DOHH2 (cell line): ENCODE measurements around the gene PDE11A.

Experiments used
- H3F3A ChIP-seq: fragments of 200-600 bp; sonication (generic), shearing (Covaris generic); 2 replicates; pipeline ENCODE4 v1.6.0; 2016; ENCODE audit warnings: antibody characterized with exemption, mild to moderate bottlenecking; ENCODE audit not compliant: control insufficient read depth, insufficient read depth
- H3K27ac ChIP-seq: fragments of 200-600 bp; sonication (generic); 2 replicates; pipeline ENCODE4 v1.5.1; 2014; ENCODE audit warnings: low read depth, mild to moderate bottlenecking, low read length, moderate library complexity
- H3K27me3 ChIP-seq: fragments of 200-600 bp; sonication (generic); 2 replicates; pipeline ENCODE4 v1.6.1; 2014; ENCODE audit warnings: mild to moderate bottlenecking, low read length, mixed read lengths; ENCODE audit not compliant: control insufficient read depth
- H3K36me3 ChIP-seq: fragments of 200-600 bp; sonication (generic); 2 replicates; pipeline ENCODE4 v1.6.1; 2014; ENCODE audit warnings: mild to moderate bottlenecking, low read length, moderate library complexity, mixed read lengths; ENCODE audit not compliant: control insufficient read depth
- H3K4me1 ChIP-seq: fragments of 200-600 bp; sonication (generic); 2 replicates; pipeline ENCODE4 v1.6.1; 2014; ENCODE audit warnings: mild to moderate bottlenecking, low read length, mixed read lengths; ENCODE audit not compliant: control insufficient read depth
- H3K4me2 ChIP-seq: fragments of 200-600 bp; sonication (generic); 2 replicates; pipeline ENCODE4 v1.6.0; 2014; ENCODE audit warnings: mild to moderate bottlenecking, low read length, moderate library complexity
- H3K4me3 ChIP-seq: fragments of 200-600 bp; sonication (generic); 2 replicates; pipeline ENCODE4 v1.5.1; 2014; ENCODE audit warnings: mild to moderate bottlenecking, low read length, mixed read lengths
- H3K79me2 ChIP-seq: fragments of 200-600 bp; sonication (generic); 2 replicates; pipeline ENCODE4 v1.6.1; 2014; ENCODE audit warnings: mild to moderate bottlenecking, low read length, mixed read lengths; ENCODE audit not compliant: control insufficient read depth
- H3K9me2 ChIP-seq: fragments of 200-600 bp; sonication (generic); replicated peaks from 2 replicates; pipeline ENCODE4 v1.6.1; 2014; ENCODE audit warnings: mild to moderate bottlenecking, low read length, mixed read lengths; ENCODE audit not compliant: control insufficient read depth
- H3K9me3 ChIP-seq: fragments of 200-600 bp; sonication (generic); 2 replicates; pipeline ENCODE4 v1.6.1; 2014; ENCODE audit warnings: antibody characterized with exemption, low read length, mixed read lengths; ENCODE audit not compliant: control insufficient read depth, insufficient read depth
- H4K20me1 ChIP-seq: fragments of 200-600 bp; sonication (generic); 2 replicates; pipeline ENCODE4 v1.6.0; 2014; ENCODE audit warnings: low read depth, mild to moderate bottlenecking, antibody characterized with exemption, low read length, moderate library complexity; ENCODE audit not compliant: control insufficient read depth, insufficient read depth
- CTCF ChIP-seq: fragments of 200-600 bp; sonication (generic); IDR thresholded peaks from one replicate; pipeline ENCODE4 v1.5.1; 2014; ENCODE audit warnings: antibody characterized with exemption, mild to moderate bottlenecking, low read depth, low read length; ENCODE audit not compliant: poor library complexity, severe bottlenecking
- EZH2phosphoT487 ChIP-seq: fragments of 200-600 bp; sonication (generic); IDR thresholded peaks from 2 replicates; pipeline ENCODE4 v1.6.1; 2017; ENCODE audit warnings: borderline replicate concordance, mild to moderate bottlenecking, antibody characterized with exemption, low read length, moderate library complexity, mixed read lengths

Gene PDE11A

GRCh38 chr2:177578454-177578853 lies 494.1 kb downstream of the PDE11A start:
- no peak for TF ChIP-seq EZH2phosphoT487
- TF ChIP-seq CTCF: no peak
- no peaks in the 10 kb centered on the region for H3K79me2 ChIP-seq
- H3K4me3 ChIP-seq: no peak overlapping the region
- no peaks in the 10 kb centered on the region for H3K9me3 ChIP-seq
- no peak overlapping the region for H3K4me2 ChIP-seq
- H3K27me3 ChIP-seq: no peaks in the 10 kb centered on the region; the same call in 1 of the 2 replicates
- H3K4me1 ChIP-seq: no peaks in the 10 kb centered on the region
- H3F3A ChIP-seq: no peaks in the 10 kb centered on the region
- no peaks in the 10 kb centered on the region for H4K20me1 ChIP-seq
- H3K9me2 ChIP-seq: no peaks in the 10 kb centered on the region
- H3K36me3 ChIP-seq: no peaks in the 10 kb centered on the region
- no peak overlapping the region for H3K27ac ChIP-seq

- Histone ChIP-seq H4K20me1 (no peaks in the 10 kb centered on the region), H3K36me3 (no peaks in the 10 kb centered on the region), H3K9me3 (no peaks in the 10 kb centered on the region), H3K27me3 (no peaks in the 10 kb centered on the region; the same call in 1 of the 2 replicates), H3K27ac (no peak overlapping the region), H3K79me2 (no peaks in the 10 kb centered on the region), H3K4me2 (no peak overlapping the region), H3K4me3 (no peak overlapping the region), H3K4me1 (no peaks in the 10 kb centered on the region), H3K9me2 (no peaks in the 10 kb centered on the region), H3F3A (no peaks in the 10 kb centered on the region)
- TF ChIP-seq EZH2phosphoT487: no peak
- no peak for TF ChIP-seq CTCF
These were observed 495.5 kb downstream of the PDE11A start for GRCh38 chr2:177577075-177577474.

- H3K27me3 ChIP-seq: no peaks in the 10 kb centered on the region; the same call in 1 of the 2 replicates
- no peaks in the 10 kb centered on the region for H3K36me3 ChIP-seq
- H3K4me2 ChIP-seq: no peak overlapping the region
- no peak overlapping the region for H3K27ac ChIP-seq
- no peaks in the 10 kb centered on the region for H4K20me1 ChIP-seq
- H3K9me2 ChIP-seq: no peaks in the 10 kb centered on the region
- TF ChIP-seq EZH2phosphoT487: no peak
- TF ChIP-seq CTCF: no peak
- no peaks in the 10 kb centered on the region for H3K4me1 ChIP-seq
- H3K9me3 ChIP-seq: no peaks in the 10 kb centered on the region
- H3F3A ChIP-seq: no peaks in the 10 kb centered on the region
- no peak overlapping the region for H3K4me3 ChIP-seq
- no peaks in the 10 kb centered on the region for H3K79me2 ChIP-seq
These were observed 497.2 kb downstream of the PDE11A start for GRCh38 chr2:177575358-177575757.
